SK-N-MC (cell line): Measurements from ENCODE around the gene ATP1B4.

Experiments
- EZH2 ChIP-seq: fragments of 200-600 bp; sonication (generic); IDR thresholded peaks from one replicate; pipeline ENCODE4 v1.6.1; 2017; ENCODE audit warnings: antibody characterized with exemption
- FOXP2 ChIP-seq: optimal IDR thresholded peaks from 2 replicates; pipeline ENCODE3; 2011; ENCODE audit warnings: mild to moderate bottlenecking, moderate library complexity; ENCODE audit not compliant: insufficient read depth; ENCODE audit errors: extremely low read length, control extremely low read depth
- POLR2AphosphoS5 ChIP-seq: IDR thresholded peaks from 2 replicates; pipeline ENCODE4 v1.6.1; 2012; ENCODE audit warnings: mild to moderate bottlenecking, low read depth, low read length, borderline replicate concordance

DNA sequence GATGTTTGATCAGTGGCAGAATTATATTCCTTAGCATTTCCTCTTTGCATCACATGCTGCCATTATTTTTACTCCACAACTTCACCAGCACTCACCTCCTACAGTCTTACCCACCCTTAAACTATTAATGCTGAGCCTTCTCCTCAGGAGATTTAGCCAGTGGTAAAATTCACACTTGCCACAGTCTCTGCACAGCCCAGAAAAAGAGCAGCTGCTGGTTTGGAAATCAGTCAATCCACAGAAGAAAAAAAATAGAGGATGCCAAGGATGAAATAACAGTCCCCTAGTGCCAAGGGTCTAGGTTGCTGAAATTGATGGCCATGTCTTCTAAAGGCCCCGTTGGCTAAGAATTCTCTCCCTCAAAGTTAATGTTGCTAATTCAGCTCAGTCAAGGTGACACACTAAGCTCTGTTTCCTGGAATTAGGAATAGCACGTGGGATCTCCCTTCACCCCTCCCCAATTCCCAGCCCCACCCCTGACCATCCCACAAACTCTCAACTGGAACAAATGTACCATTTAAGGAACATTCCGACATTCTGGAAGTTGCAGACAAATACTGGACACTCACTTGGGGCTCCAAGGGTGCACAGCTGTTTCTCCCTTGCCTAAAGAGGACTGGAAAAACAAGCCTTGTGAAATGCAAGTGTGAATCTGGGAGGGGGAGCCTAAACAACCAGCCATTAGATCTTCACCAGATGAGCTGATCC, 5.7 kb downstream of the ATP1B4 start:
- TF ChIP-seq POLR2AphosphoS5 (no peak), EZH2 (no peak), FOXP2 (no peak)
